HFFc6 (cell line): ENCODE measurements around the gene KIAA1217. TPM values are rescaled to one million over a fixed set of nuclear protein-coding genes. Genes with fewer than 3 reads are reported as not detected.

Experiments
- DNase-seq: peaks from one replicate; pipeline ENCODE4 v3.0.0-alpha.2; 2018
- H3K27ac Mint-ChIP-seq: 2 replicates; pipeline ENCODE4 v1.8.0; 2020; ENCODE audit warnings: mild to moderate bottlenecking, mixed read lengths
- H3K27me3 Mint-ChIP-seq: 2 replicates; pipeline ENCODE4 v1.8.0; 2021; ENCODE audit warnings: mild to moderate bottlenecking, moderate library complexity, mixed read lengths; ENCODE audit not compliant: insufficient read depth
- H3K36me3 Mint-ChIP-seq: 2 replicates; pipeline ENCODE4 v1.8.0; 2021; ENCODE audit warnings: low read depth, mixed read lengths
- H3K4me1 Mint-ChIP-seq: 2 replicates; pipeline ENCODE4 v1.8.0; 2020; ENCODE audit warnings: low read depth, mixed read lengths
- H3K4me3 Mint-ChIP-seq: 2 replicates; pipeline ENCODE4 v1.8.0; 2020; ENCODE audit warnings: mild to moderate bottlenecking, moderate library complexity, mixed read lengths
- H3K9me3 Mint-ChIP-seq: 2 replicates; pipeline ENCODE4 v1.8.0; 2020; ENCODE audit warnings: mild to moderate bottlenecking, mixed read lengths
- CTCF ChIP-seq: fragments of 200-600 bp; sonication (generic); IDR thresholded peaks from 2 replicates; pipeline ENCODE4 v1.5.0; 2021; ENCODE audit warnings: antibody characterized with exemption, mild to moderate bottlenecking
- total RNA-seq, 6 experiments: library from RNA; stranded (reverse); fragmentation: NEBNext Ultra II Directional; extraction: Animal tissue kit (Norgen Biotek cat#: 25700); gene quantifications; 2 replicates in 1 of 6; 3 replicates in 5 of 6; pipeline ENCODE4 v1.2.3, GENCODE V29; 2021

Gene KIAA1217
- total RNA-seq, 6 experiments from 2014 or later = 1.3 to 2.1 (median 2.0) TPM

DNA sequence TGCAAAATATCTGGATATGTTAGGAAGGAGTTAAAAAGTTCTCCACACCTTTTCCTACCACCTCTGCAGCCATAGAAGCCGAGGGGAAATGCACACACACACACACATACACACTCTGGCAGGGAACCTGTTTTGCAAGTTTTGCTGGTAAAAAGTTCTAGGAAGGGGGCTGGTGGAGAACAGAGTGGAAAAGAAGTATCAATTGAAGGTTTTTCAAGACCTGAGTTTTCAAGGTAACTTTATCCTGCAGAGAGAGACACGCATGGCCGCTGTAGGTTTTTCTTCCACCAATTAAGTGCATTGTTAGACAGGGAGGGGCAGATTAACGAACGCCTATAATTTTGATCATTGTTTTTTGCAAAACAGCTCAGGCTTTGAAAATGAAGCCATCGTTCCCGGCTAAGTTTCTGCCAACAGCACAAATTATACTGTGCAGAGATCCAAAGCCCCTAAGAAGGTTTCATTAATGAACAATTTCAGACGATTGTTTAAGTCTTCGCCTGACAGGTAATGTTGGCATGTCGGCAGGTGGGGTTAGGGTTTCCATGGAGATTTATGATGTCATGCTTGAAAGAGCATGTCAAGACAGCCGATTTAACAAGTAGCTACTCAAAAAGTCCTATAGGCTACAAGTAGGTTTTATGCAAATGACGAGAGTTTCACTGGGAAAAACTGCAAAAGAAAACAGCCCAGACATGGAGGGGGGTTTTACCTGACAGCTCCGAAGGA, 29.7 kb downstream of the KIAA1217 start:
- Mint-ChIP-seq H3K27me3 (peaks cover 5% of the 10 kb centered on the region; the same call in 1 of the 2 replicates), H3K4me1 (no peaks in the 10 kb centered on the region), H3K36me3 (no peaks in the 10 kb centered on the region), H3K27ac (no peak overlapping the region), H3K4me3 (no peak overlapping the region), H3K9me3 (no peaks in the 10 kb centered on the region)
- DNase-seq = no peak
- TF ChIP-seq CTCF = no peak

GRCh38 chr10:24239289-24240040, 30.5 kb downstream of the KIAA1217 start:
- Mint-ChIP-seq H3K4me3 (no peak overlapping the region), H3K36me3 (no peaks in the 10 kb centered on the region), H3K27me3 (peaks cover 5% of the 10 kb centered on the region; the same call in 1 of the 2 replicates), H3K9me3 (no peaks in the 10 kb centered on the region), H3K27ac (no peak overlapping the region), H3K4me1 (no peaks in the 10 kb centered on the region)
- DNase-seq = no peak
- TF ChIP-seq CTCF = no peak

DNA sequence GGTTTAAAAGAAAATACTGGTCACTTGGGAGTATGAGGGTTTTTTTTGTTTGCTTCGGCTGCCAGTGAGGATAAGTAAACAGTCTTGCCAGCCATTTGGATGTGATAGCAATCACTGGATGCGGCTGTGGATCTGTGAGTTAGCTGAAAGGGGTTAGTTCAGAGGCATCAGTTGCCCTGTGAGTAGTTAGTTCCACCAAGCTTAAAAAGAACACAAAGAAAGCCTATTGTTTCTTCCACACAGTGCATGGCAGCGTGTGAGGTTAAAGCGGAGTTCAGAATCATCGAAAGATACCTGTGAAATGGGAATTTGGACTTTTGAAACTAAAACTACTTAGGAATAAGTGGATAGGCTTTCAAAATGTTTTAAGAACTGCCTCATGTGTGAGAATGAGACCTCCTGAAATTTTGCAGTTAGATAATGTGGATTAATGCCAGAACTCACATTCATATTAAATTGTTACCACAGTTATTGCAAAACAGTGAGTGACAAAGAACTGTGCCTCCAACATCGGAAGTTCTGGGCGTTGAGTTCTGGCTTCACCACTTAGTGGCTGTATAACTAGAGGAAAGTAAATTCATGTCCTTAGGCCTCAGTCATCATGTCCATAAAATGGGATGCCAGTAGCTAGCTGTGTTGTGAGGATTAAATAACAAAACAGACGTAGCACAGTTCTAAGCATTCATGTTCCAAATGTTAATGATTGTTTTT, 31.3 kb downstream of the KIAA1217 start:
- no peak for DNase-seq
- no peak overlapping the region for H3K27ac Mint-ChIP-seq
- no peaks in the 10 kb centered on the region for H3K9me3 Mint-ChIP-seq
- no peaks in the 10 kb centered on the region for H3K36me3 Mint-ChIP-seq
- H3K27me3 Mint-ChIP-seq = peaks cover 5% of the 10 kb centered on the region; the same call in 1 of the 2 replicates
- no peaks in the 10 kb centered on the region for H3K4me1 Mint-ChIP-seq
- no peak for TF ChIP-seq CTCF
- no peak overlapping the region for H3K4me3 Mint-ChIP-seq

DNA sequence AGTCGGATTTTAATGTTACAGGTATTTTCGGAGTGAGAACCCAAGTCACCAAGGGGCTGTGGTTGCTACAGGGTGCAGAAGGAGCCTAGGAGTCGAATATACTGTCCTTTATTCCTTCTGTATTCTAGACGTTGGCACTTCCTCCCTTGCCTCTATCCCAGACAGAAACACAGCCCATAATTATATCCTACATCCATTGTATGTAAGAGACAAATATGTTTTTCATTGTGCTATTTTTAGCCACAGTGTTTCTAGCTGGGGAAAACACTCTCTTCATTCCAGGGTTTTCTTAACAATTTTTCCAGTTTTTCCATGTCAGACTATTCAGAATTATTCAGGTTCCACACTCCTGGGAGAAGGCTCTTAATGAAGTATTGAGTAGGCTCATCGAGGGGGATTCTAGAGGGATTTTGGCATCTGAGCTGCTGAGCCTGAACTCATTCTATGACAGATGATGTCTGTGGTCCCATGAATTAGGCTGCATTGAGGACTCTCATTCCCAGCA, 32.6 kb downstream of the KIAA1217 start:
- Mint-ChIP-seq H3K9me3 (no peaks in the 10 kb centered on the region), H3K36me3 (no peaks in the 10 kb centered on the region), H3K4me3 (no peak overlapping the region), H3K27ac (no peak overlapping the region), H3K27me3 (peaks cover 3% of the 10 kb centered on the region; the same call in 1 of the 2 replicates), H3K4me1 (no peaks in the 10 kb centered on the region)
- no peak for TF ChIP-seq CTCF
- no peak for DNase-seq

DNA sequence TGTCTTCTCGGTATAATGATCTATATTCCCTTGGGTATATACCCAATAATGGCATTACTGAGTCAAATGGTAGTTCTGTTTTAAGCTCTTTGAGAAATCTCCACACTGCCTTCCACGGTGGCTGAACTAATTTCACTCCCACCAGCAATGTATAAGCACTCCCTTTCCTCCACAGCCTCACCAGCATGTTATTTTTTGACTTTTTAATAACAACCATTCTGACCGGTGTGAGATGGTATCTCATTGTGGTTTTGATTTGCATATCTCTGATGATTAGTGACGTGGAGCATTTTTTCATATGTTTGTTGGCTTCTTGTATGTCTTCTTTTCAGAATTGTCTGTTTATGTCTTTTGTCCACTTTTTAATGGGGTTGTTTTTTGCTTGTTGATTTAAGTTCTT, 33.6 kb downstream of the KIAA1217 start:
- no peak for TF ChIP-seq CTCF
- Mint-ChIP-seq H3K36me3 (no peaks in the 10 kb centered on the region), H3K4me3 (no peak overlapping the region), H3K4me1 (no peaks in the 10 kb centered on the region), H3K27me3 (peaks cover 3% of the 10 kb centered on the region; the same call in 1 of the 2 replicates), H3K9me3 (no peaks in the 10 kb centered on the region), H3K27ac (no peak overlapping the region)
- DNase-seq = no peak
